ENCODE measurements around the gene ITCH. TPM values are rescaled to one million over a fixed set of nuclear protein-coding genes. Genes with fewer than 3 reads are reported as not detected.
"Not testable (repeated sequence)": the region's sequence is repeated elsewhere in the genome, so short reads cannot be mapped to it uniquely, and the experiment has no call there.

Gene ITCH
- total RNA-seq, 4 donors from 2014 or later = 50.3 to 64.3 (median 52.8) TPM

DNA sequence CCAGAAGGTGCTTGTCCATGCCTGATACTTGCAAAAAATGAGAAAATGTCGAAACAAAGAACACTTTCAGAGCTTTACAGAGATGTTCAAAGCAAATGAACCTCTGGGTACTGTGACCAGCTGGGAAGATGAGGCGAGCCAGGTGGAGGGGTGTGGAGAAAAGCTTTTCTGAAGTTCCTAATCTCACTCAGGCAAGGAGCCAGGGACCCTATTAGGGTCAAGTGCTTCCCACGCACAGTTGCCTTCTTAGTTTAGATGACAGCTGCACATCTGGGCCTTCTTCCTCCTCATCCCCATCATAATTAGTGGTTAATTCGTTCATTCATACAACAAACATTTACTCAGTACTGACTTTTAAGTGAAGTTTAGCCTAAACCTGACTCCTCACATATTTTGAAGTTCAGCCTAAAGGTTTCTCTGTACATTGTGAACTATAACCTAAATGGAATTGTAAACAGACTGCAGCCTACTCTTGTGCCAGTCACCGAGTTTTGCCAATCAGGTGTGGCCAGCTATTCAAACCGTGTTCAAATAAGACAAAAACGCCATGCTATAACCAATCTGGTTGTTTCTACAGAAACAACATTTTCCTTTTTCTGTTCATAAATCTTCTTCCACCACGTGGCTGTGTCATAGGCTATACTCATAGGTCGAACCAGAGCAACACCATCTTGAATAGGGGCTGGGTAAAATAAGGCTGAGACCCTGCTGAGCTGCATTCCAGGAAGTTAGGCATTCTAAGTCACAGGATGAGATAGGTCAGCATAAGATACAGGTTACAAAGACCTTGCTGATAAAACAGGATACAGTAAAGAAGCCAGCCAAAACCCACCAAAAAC, 40.6 kb upstream of the ITCH start:
- Histone ChIP-seq H3K4me3 (no peak overlapping the region), H3K27me3 (no peaks in the 10 kb centered on the region), H3K27ac (replicated peaks in 1 of 4) (no peak overlapping the region), H3K9me3 (no peaks in the 10 kb centered on the region), H3K36me3 (no peaks in the 10 kb centered on the region), H3K4me1 (peaks cover 0 to 4% (median 0%) of the 10 kb centered on the region in 4 donors)
- TF ChIP-seq EP300 (IDR thresholded peaks at IDR 0.05) (no peak), POLR2AphosphoS5 (IDR thresholded peaks at IDR 0.05) (no peak), CTCF (IDR thresholded peaks at IDR 0.05) (no peak), POLR2A (IDR thresholded peaks at IDR 0.05; ENCODE audit: low read depth) (no peak)
- DNase-seq (ENCODE audit: extremely low spot score) = no peak
- intact Hi-C loops (cut with DNase I) = no loop called here
- WGBS = 74% methylated on average over 9 of the region's 9 CpGs

DNA sequence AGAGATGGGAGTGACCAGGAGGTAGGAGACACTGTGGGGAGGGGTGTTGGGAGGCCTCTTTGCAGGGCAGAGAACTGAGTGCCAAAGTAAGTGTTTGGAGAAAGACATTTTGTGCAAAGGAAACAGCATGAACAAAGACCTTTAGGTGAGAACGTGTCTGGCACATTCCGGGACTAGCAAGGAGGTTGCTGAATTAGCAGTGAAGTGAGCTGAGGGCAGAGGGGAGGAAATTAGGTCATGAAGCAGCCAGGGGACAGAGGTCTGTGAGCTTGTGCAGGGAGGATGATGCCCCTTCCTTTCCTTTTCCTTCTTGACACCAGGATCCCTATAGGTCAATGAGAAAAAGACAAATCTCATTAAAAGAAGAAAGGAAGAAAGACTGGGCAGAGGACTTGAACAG, 38.5 kb upstream of the ITCH start:
- TF ChIP-seq EP300 (IDR thresholded peaks at IDR 0.05) (no peak), CTCF (IDR thresholded peaks at IDR 0.05) (no peak), POLR2AphosphoS5 (IDR thresholded peaks at IDR 0.05) (no peak), POLR2A (IDR thresholded peaks at IDR 0.05; ENCODE audit: low read depth) (no peak)
- no peak overlapping the region for H3K27ac ChIP-seq (replicated peaks in 1 of 4)
- H3K4me1 ChIP-seq = peaks cover 0 to 4% (median 0%) of the 10 kb centered on the region in 4 donors
- WGBS = 33% methylated on average over 2 of the region's 2 CpGs
- no peaks in the 10 kb centered on the region for H3K27me3 ChIP-seq
- H3K9me3 ChIP-seq = no peaks in the 10 kb centered on the region
- intact Hi-C loops (cut with DNase I) = no loop called here
- no peak for DNase-seq (ENCODE audit: extremely low spot score)
- H3K36me3 ChIP-seq = no peaks in the 10 kb centered on the region
- H3K4me3 ChIP-seq = no peak overlapping the region

GRCh38 chr20:34328207-34328606, 34.9 kb upstream of the ITCH start:
- H3K9me3 ChIP-seq; DNase-seq (ENCODE audit: extremely low spot score); H3K4me1 ChIP-seq; H3K36me3 ChIP-seq; H3K4me3 ChIP-seq; H3K27ac ChIP-seq (replicated peaks in 1 of 4); H3K27me3 ChIP-seq; intact Hi-C loops (cut with DNase I): not testable (repeated sequence)
- WGBS = 96% methylated on average over 4 of the region's 4 CpGs

DNA sequence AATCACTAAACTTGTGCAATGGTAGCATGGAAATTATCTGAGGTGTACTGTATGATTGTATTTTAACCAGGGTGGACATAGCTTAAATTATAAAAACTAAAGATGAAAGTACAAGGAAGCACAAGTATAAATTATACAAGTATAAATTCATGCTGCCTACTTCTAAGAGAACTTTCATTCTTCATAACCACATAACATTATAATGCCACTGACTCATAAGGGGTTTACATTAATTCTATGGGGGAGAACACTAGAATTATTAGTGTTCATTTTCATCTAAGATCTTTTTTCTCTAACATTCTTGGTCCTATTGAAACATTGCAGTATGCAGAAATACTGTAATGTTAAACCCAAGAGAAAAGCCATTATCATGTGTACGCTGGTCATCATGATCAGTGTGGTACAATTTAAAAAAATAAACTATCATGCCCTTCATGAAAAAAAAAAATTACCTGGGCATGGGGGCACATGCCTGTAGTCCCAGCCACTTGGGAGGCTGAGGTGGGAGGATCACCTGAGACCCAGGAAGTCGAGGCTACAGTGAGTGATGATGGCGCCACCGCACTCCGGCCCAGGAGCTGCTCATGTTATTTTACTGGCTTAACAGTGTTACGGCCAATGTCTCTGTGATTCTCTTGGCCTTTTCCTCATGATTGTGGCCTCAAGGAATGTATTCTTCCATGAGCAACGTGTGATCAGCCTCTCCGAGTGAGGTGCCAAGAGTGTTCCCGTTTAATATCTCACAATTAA, 34.0 kb upstream of the ITCH start:
- intact Hi-C loops (cut with DNase I) = no loop called here
- Histone ChIP-seq H3K27me3 (no peaks in the 10 kb centered on the region), H3K4me1 (peaks cover 0 to 10% (median 2%) of the 10 kb centered on the region in 4 donors), H3K4me3 (no peak overlapping the region), H3K36me3 (no peaks in the 10 kb centered on the region), H3K9me3 (no peaks in the 10 kb centered on the region), H3K27ac (replicated peaks in 1 of 4) (no peak overlapping the region)
- no peak for DNase-seq (ENCODE audit: extremely low spot score)
- TF ChIP-seq EP300 (IDR thresholded peaks at IDR 0.05) (no peak), POLR2AphosphoS5 (IDR thresholded peaks at IDR 0.05) (no peak), POLR2A (IDR thresholded peaks at IDR 0.05; ENCODE audit: low read depth) (no peak)
- 90% methylated on average over 9 of the region's 9 CpGs for WGBS

DNA sequence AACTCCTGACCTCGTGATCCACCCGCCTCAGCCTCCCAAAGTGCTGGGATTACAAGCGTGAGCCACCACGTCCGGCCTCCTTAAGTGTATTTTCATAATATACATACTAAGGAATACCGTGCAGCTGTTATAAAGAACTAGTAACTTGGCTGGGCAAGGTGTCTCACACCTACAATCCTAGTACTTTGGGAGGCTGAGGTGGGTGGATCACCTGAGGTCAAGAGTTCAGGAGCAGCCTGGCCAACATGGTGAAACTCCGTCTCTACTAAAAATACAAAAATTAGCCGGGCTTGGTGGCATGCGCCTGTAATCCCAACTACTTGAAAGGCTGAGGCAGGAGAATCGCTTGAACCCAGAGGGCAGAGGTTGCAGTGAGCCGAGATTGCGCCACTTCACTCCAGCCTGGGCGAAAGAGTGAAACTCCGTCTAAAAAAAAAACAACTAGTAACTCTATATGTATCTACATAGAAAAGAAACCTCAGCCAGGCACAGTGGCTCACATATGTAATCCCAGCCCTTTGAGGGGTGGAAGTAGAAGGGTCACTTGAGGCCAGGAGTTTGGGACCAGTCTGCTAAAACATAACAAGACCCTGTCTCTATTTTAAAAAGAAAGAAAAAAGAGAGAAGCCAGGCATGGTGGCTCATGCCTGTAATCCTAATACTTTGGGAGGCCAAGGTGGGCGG, 32.1 kb upstream of the ITCH start:
- H3K4me3 ChIP-seq; H3K27ac ChIP-seq (replicated peaks in 1 of 4); DNase-seq (ENCODE audit: extremely low spot score); intact Hi-C loops (cut with DNase I); H3K36me3 ChIP-seq; H3K9me3 ChIP-seq; H3K27me3 ChIP-seq; H3K4me1 ChIP-seq: not testable (repeated sequence)
- 94% methylated on average over 15 of the region's 15 CpGs for WGBS

DNA sequence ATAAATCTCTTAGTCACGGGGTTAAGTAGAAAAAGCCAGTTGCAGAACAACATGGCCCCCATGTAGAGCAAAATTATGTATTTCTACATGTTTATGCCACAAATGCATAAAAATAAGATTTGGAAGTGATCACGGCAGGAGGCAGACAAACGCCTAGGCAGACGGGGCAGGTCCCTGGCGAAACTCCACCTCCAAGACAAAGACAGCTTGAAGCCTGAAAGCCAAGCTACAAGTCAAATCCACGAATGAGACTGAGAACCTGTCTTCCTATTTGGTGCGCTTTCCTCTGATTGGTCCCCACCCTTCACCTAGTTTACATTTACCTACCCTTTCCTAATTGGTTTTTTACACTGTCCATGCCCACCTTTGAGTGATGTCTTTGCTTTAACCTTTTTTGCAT, 31.2 kb upstream of the ITCH start:
- Histone ChIP-seq H3K4me1 (peaks cover 0 to 5% (median 2%) of the 10 kb centered on the region in 4 donors), H3K36me3 (no peaks in the 10 kb centered on the region), H3K4me3 (no peak overlapping the region), H3K27ac (replicated peaks in 1 of 4) (no peak overlapping the region), H3K27me3 (no peaks in the 10 kb centered on the region), H3K9me3 (no peaks in the 10 kb centered on the region)
- WGBS = 92% methylated on average over 7 of the region's 7 CpGs
- DNase-seq (ENCODE audit: extremely low spot score) = no peak
- TF ChIP-seq POLR2AphosphoS5 (IDR thresholded peaks at IDR 0.05) = no peak
- TF ChIP-seq POLR2A (IDR thresholded peaks at IDR 0.05; ENCODE audit: low read depth) = no peak
- TF ChIP-seq EP300 (IDR thresholded peaks at IDR 0.05) = no peak
- TF ChIP-seq CTCF (IDR thresholded peaks at IDR 0.05) = no peak
- intact Hi-C loops (cut with DNase I) = no loop called here
